Hindlimb muscle (tissue), 1 donor: ENCODE results near the gene OR51E1. TPM values are rescaled to one million over a fixed set of nuclear protein-coding genes. Genes with fewer than 3 reads are reported as not detected.

ENCODE experiments used
- polyA plus RNA-seq: library from polyadenylated mRNA; unstranded; fragments of 120-200 nt; gene quantifications from one replicate; pipeline ENCODE4 v1.2.1, GENCODE V29; 2013; ENCODE audit not compliant: insufficient read length

OR51E1 gene
- polyA plus RNA-seq, 1 donor, result 1.7 TPM

Other genes starting within 250 kb of the OR51E1 start
- gene OR52K2, start 194.7 kb upstream of the OR51E1 start, polyA plus RNA-seq, result not detected
- gene OR52K1, start 161.3 kb upstream of the OR51E1 start, polyA plus RNA-seq, result 0.12 TPM
- gene OR52M1, start 98.8 kb upstream of the OR51E1 start, polyA plus RNA-seq, result not detected
- not detected for gene OR52I2, start 62.2 kb upstream of the OR51E1 start, polyA plus RNA-seq
- not detected for gene OR52I1, start 49.9 kb upstream of the OR51E1 start, polyA plus RNA-seq
- 8.6 TPM for gene TRIM68, start 35.8 kb upstream of the OR51E1 start, polyA plus RNA-seq
- not detected for gene OR51D1, start 6.5 kb upstream of the OR51E1 start, polyA plus RNA-seq
- gene OR51E2, start 53.9 kb downstream of the OR51E1 start, polyA plus RNA-seq, result 0.76 TPM
- gene MMP26, start 60.8 kb downstream of the OR51E1 start, polyA plus RNA-seq, result not detected
- gene OR51F1, start 126.0 kb downstream of the OR51E1 start, polyA plus RNA-seq, result not detected
- not detected for gene OR52R1, start 160.4 kb downstream of the OR51E1 start, polyA plus RNA-seq
- gene OR51F2, start 177.3 kb downstream of the OR51E1 start, polyA plus RNA-seq, result not detected
- not detected for gene OR51S1, start 205.2 kb downstream of the OR51E1 start, polyA plus RNA-seq
- not detected for gene OR51T1, start 237.9 kb downstream of the OR51E1 start, polyA plus RNA-seq